IMR-90 (cell line): ENCODE results near the gene COL23A1. TPM values are rescaled to one million over a fixed set of nuclear protein-coding genes. Genes with fewer than 3 reads are reported as not detected.

Source experiments
- ATAC-seq: fragments of 200-7000 bp; cut with Tn5 transposase; 2 replicates; pipeline ENCODE4 v1.9.1; 2020; ENCODE audit warnings: low read depth, mild to moderate bottlenecking, moderate library complexity
- BruUV-seq: library from RNA; stranded (reverse); fragments of 400-500 nt; replicated peaks from 2 replicates; lab custom pipeline; 2021; lab: Mats Ljungman, UMichigan
- CTCF ChIA-PET: fragments of 300-600 bp; formaldehyde crosslinking; extraction: SDS; loops from one replicate; lab custom pipeline; 2021; ENCODE audit warnings: antibody characterized with exemption; lab: Yijun Ruan, JAX
- POLR2A ChIA-PET: fragments of 300-600 bp; sonication (Branson Sonifier 250); formaldehyde crosslinking; loops from one replicate; lab custom pipeline; 2022; ENCODE audit warnings: antibody characterized with exemption; ENCODE audit not compliant: unreplicated experiment; lab: Charles Lee
- DNase-seq: peaks from one replicate; pipeline ENCODE4 v3.0.0; 2013
- H2AFZ ChIP-seq: replicated peaks from 2 replicates; pipeline ENCODE3; 2013; ENCODE audit warnings: low read length, mild to moderate bottlenecking; ENCODE audit not compliant: poor library complexity
- H2AK5ac ChIP-seq: 2 replicates; pipeline ENCODE4 v1.6.1; 2013; ENCODE audit warnings: low read depth, low read length, inconsistent platforms
- H2AK9ac ChIP-seq: replicated peaks from 2 replicates; pipeline ENCODE3; 2013; ENCODE audit warnings: mild to moderate bottlenecking, low read depth, low read length, moderate library complexity; ENCODE audit not compliant: poor library complexity
- H2BK120ac ChIP-seq: 2 replicates; pipeline ENCODE4 v1.6.1; 2013; ENCODE audit warnings: low read depth, low read length, inconsistent platforms
- H2BK15ac ChIP-seq: 3 replicates; pipeline ENCODE4 v1.6.1; 2013; ENCODE audit warnings: low read depth, low read length, inconsistent platforms
- H2BK20ac ChIP-seq: 2 replicates; pipeline ENCODE4 v1.6.1; 2013; ENCODE audit warnings: low read depth, mild to moderate bottlenecking, inconsistent platforms, low read length, moderate library complexity
- H2BK5ac ChIP-seq: 2 replicates; pipeline ENCODE4 v1.6.1; 2013; ENCODE audit warnings: mild to moderate bottlenecking, low read depth, low read length, inconsistent platforms; ENCODE audit not compliant: poor library complexity, severe bottlenecking
- H3K14ac ChIP-seq: replicated peaks from 2 replicates; pipeline ENCODE4 v1.6.1; 2013; ENCODE audit warnings: low read depth, low read length, inconsistent platforms
- H3K18ac ChIP-seq: 2 replicates; pipeline ENCODE4 v1.6.1; 2013; ENCODE audit warnings: low read depth, low read length, control low read depth
- H3K23ac ChIP-seq: 2 replicates; pipeline ENCODE4 v1.6.1; 2013; ENCODE audit warnings: low read depth, low read length, inconsistent platforms
- H3K27ac ChIP-seq: 2 replicates; pipeline ENCODE4 v1.5.1; 2013; ENCODE audit warnings: mild to moderate bottlenecking, control low read depth, low read length; ENCODE audit not compliant: insufficient read depth
- H3K27me3 ChIP-seq: 2 replicates; pipeline ENCODE4 v1.6.1; 2013; ENCODE audit warnings: low read length; ENCODE audit not compliant: control insufficient read depth, insufficient read depth
- H3K36me3 ChIP-seq: 2 replicates; pipeline ENCODE4 v1.6.1; 2013; ENCODE audit warnings: low read length, mixed read lengths; ENCODE audit not compliant: control insufficient read depth, insufficient read depth
- H3K4ac ChIP-seq: 2 replicates; pipeline ENCODE4 v1.6.1; 2013; ENCODE audit warnings: low read depth, low read length, inconsistent platforms
- H3K4me1 ChIP-seq: 2 replicates; pipeline ENCODE4 v1.6.1; 2013; ENCODE audit warnings: low read length, mixed read lengths; ENCODE audit not compliant: control insufficient read depth, insufficient read depth
- H3K4me2 ChIP-seq: 2 replicates; pipeline ENCODE4 v1.6.1; 2013; ENCODE audit warnings: low read depth, mild to moderate bottlenecking, control low read depth, low read length, moderate library complexity
- H3K4me3 ChIP-seq: 2 replicates; pipeline ENCODE4 v1.5.1; 2013; ENCODE audit warnings: low read depth, mild to moderate bottlenecking, control low read depth, low read length, moderate library complexity; ENCODE audit not compliant: insufficient read depth
- H3K56ac ChIP-seq: 2 replicates; pipeline ENCODE4 v1.6.1; 2013; ENCODE audit warnings: low read length, inconsistent platforms; ENCODE audit not compliant: insufficient read depth; ENCODE audit errors: extremely low read depth
- H3K79me1 ChIP-seq, 2 experiments: 2 replicates each; pipeline ENCODE4 v1.6.1; 2013; ENCODE audit warnings: low read length in 2 of 2, inconsistent platforms in 1 of 2, low read depth in 1 of 2
- H3K9ac ChIP-seq: 2 replicates; pipeline ENCODE4 v1.6.1; 2013; ENCODE audit warnings: low read depth, low read length, control low read depth
- H3K9me1 ChIP-seq: 2 replicates; pipeline ENCODE4 v1.6.1; 2013; ENCODE audit warnings: low read length, inconsistent platforms; ENCODE audit not compliant: insufficient read depth
- H3K9me3 ChIP-seq: 2 replicates; pipeline ENCODE4 v1.6.1; 2013; ENCODE audit warnings: low read length; ENCODE audit not compliant: control insufficient read depth, insufficient read depth
- H4K20me1 ChIP-seq: 2 replicates; pipeline ENCODE4 v1.6.1; 2013; ENCODE audit warnings: low read length, inconsistent platforms; ENCODE audit not compliant: insufficient read depth
- H4K5ac ChIP-seq: 2 replicates; pipeline ENCODE4 v1.6.1; 2013; ENCODE audit warnings: mild to moderate bottlenecking, low read depth, low read length, control low read depth
- H4K8ac ChIP-seq, 2 experiments: 2 replicates each; pipeline ENCODE4 v1.6.1; 2013; ENCODE audit warnings: low read depth in 2 of 2, low read length in 2 of 2, control low read depth in 1 of 2, inconsistent platforms in 1 of 2
- H4K91ac ChIP-seq: 2 replicates; pipeline ENCODE4 v1.6.1; 2013; ENCODE audit warnings: low read depth, low read length, inconsistent platforms; ENCODE audit not compliant: insufficient read depth
- FOS ChIP-seq: fragments of 150-350 bp; IDR thresholded peaks from 2 replicates; pipeline ENCODE4 v1.6.1; 2016; ENCODE audit warnings: low read depth, low read length
- MAFK ChIP-seq: IDR thresholded peaks from 2 replicates; pipeline ENCODE4 v1.6.1; 2012; ENCODE audit warnings: low read depth, low read length, improper control_type of control experiment
- MXI1 ChIP-seq: IDR thresholded peaks from 2 replicates; pipeline ENCODE4 v1.6.1; 2012; ENCODE audit warnings: low read depth, mild to moderate bottlenecking, low read length, moderate library complexity, borderline replicate concordance
- NFE2L2 ChIP-seq: fragments of 150-350 bp; IDR thresholded peaks from 2 replicates; pipeline ENCODE4 v1.6.1; 2016; ENCODE audit warnings: low read depth, mild to moderate bottlenecking, low read length
- POLR2A ChIP-seq: IDR thresholded peaks from 2 replicates; pipeline ENCODE4 v1.6.1; 2012; ENCODE audit warnings: mild to moderate bottlenecking, low read depth, low read length
- RAD21 ChIP-seq: IDR thresholded peaks from 2 replicates; pipeline ENCODE4 v1.6.1; 2012; ENCODE audit warnings: low read length, improper control_type of control experiment
- RCOR1 ChIP-seq: IDR thresholded peaks from 2 replicates; pipeline ENCODE4 v1.6.1; 2012; ENCODE audit warnings: mild to moderate bottlenecking, low read length, improper control_type of control experiment; ENCODE audit not compliant: insufficient replicate concordance
- RFX5 ChIP-seq: IDR thresholded peaks from 2 replicates; pipeline ENCODE4 v1.8.0; 2012; ENCODE audit warnings: low read depth, mild to moderate bottlenecking, low read length, moderate library complexity
- SMC3 ChIP-seq: fragments of 150-350 bp; IDR thresholded peaks from 2 replicates; pipeline ENCODE4 v1.6.1; 2016; ENCODE audit warnings: low read depth, mild to moderate bottlenecking, antibody characterized with exemption, low read length, moderate library complexity
- WGBS, 2 experiments: methylation state at CpG; one replicate each; pipeline versions ENCODE4 v1.1.5 to v1.1.7; 2013; ENCODE audit warnings: missing lambda C conversion rate in 2 of 2; ENCODE audit not compliant: insufficient read length in 1 of 2; ENCODE audit errors: extremely low coverage in 2 of 2; 5-methylcytosine and 5-hydroxymethylcytosine counted together
- dilution Hi-C: fragments of 300-500 bp; cut with HindIII; formaldehyde crosslinking; loops from one replicate; pipeline ENCODE4 v1.14.3; 2018; ENCODE audit warnings: low sequenced_read_pairs; ENCODE audit not compliant: unreplicated experiment
- in situ Hi-C: fragments of 300-500 bp; cut with MboI; formaldehyde crosslinking; loops from 3 replicates; pipeline ENCODE4 v1.14.3; 2019; ENCODE audit warnings: low sequenced_read_pairs, inconsistent platforms, mixed read lengths
- intact Hi-C: fragments of 100-400 bp; cut with micrococcal nuclease; formaldehyde crosslinking; loops from 2 replicates; pipeline ENCODE4 v1.10.0; 2022
- polyA plus RNA-seq, 3 experiments: library from polyadenylated mRNA; depleted of rRNA; stranded (reverse); fragments of >200 nt; gene quantifications; 2 replicates each; pipeline ENCODE4 v1.2.3, GENCODE V29; 2012; ENCODE audit warnings: low replicate concordance in 1 of 3
- total RNA-seq: library from RNA; depleted of rRNA; stranded (reverse); fragments of >200 nt; gene quantifications from 2 replicates; pipeline ENCODE4 v1.2.3, GENCODE V29; 2012

The COL23A1 gene
- total and polyA plus RNA-seq, 2 of the 4 experiments (the other 2 are of a cell fraction) = not detected

DNA sequence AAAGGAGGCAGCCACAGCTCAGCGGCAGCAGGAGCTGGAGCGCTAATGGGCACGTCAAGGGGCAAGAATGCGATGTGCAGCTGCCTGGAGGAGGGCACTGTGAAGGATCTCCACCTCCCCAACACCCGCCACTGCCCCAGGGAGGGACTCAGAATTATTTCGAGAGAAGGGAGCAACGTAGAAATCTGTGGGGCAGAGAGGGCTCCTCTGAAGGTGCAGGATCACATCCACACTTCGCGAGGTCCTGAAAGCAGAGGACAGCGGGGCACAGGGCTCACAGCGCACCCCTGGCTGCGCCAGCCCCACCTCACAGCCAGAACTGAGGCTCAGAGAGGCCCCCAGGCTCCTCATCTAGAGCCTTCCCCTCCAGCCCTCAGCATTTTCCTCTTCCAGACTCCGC is 7.9 kb downstream of the COL23A1 start:
- Histone ChIP-seq H2BK15ac (no peak overlapping the region), H3K56ac (no peak overlapping the region), H3K9me3 (peaks cover 6% of the 10 kb centered on the region), H3K36me3 (no peaks in the 10 kb centered on the region), H4K91ac (no peak overlapping the region), H3K18ac (no peak overlapping the region), H3K4me1 (no peaks in the 10 kb centered on the region), H3K9ac (no peak overlapping the region), H2AK5ac (no peak overlapping the region), H2BK5ac (no peak overlapping the region), H3K79me1 (no peaks in the 10 kb centered on the region), H4K8ac (no peak overlapping the region), H3K9me1 (no peaks in the 10 kb centered on the region), H3K23ac (no peak overlapping the region), H3K4me3 (no peak overlapping the region), H3K4me2 (no peak overlapping the region), H2AFZ (no peak overlapping the region), H4K20me1 (no peaks in the 10 kb centered on the region), H2BK120ac (no peak overlapping the region), H3K4ac (no peak overlapping the region), H4K5ac (no peak overlapping the region), H3K27ac (no peak overlapping the region), H2BK20ac (no peak overlapping the region), H3K14ac (no peak overlapping the region), H3K27me3 (peaks cover under 1% of the 10 kb centered on the region; the same call in 1 of the 2 replicates), H2AK9ac (no peak overlapping the region)
- ATAC-seq (no peak), DNase-seq (no peak)
- ChIA-PET CTCF (no interaction called here), POLR2A (no interaction called here)
- intact Hi-C loops = no loop called here
- 80% methylated on average over 1 of the region's 13 CpGs; no CpG with 5 or more reads in 1 of the 2 experiments for WGBS, 2 experiments
- in situ Hi-C loops = no loop called here
- dilution Hi-C loops = no loop called here
- BruUV-seq = no TSS peak
- no peak for TF ChIP-seq NFE2L2
- TF ChIP-seq POLR2A = no peak
- TF ChIP-seq MXI1 = no peak
- no peak for TF ChIP-seq RAD21
- no peak for TF ChIP-seq RFX5
- no peak for TF ChIP-seq RCOR1
- no peak for TF ChIP-seq MAFK
- TF ChIP-seq FOS = no peak
- TF ChIP-seq SMC3 = no peak
